Measurements from ENCODE around the gene UBAC2. TPM values are rescaled to one million over a fixed set of nuclear protein-coding genes. Genes with fewer than 3 reads are reported as not detected.
A peak's percentile ranks its signal among the peaks of the same experiment; 100 is the strongest.

UBAC2 gene
- total and polyA plus RNA-seq, 4 donors, result 49.9 to 77.1 (median 53.7) TPM

DNA sequence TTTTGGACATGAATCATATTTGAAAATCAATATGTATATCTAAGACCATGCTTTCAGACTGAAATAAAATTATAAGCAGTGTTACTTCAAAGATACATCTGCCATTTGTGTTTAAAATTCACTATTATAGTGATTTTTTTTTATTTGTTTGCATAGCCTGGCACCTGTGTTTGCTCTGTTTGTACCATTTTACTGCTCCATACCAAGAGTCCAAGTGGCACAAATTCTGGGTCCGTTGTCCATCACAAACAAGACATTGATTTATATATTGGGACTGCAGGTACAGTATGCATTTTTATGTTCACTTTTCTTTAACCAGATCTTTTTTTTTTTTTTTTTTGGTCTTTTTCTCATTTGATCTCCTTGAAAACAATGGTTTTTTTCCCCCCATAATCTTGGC, 113.3 kb downstream of the UBAC2 start:
- Histone ChIP-seq H3K9ac (ENCODE audit: insufficient read depth in 1 of 2, low read length in 2 of 2) (no peak overlapping the region), H3K27me3 (ENCODE audit: control insufficient read depth in 3 of 3, insufficient read depth in 3 of 3, low read length in 2 of 3) (no peaks in the 10 kb centered on the region), H3K27ac (ENCODE audit: low read depth in 1 of 2, low read length in 1 of 2) (no peak overlapping the region), H3K4me1 (ENCODE audit: control insufficient read depth in 5 of 5, insufficient read depth in 5 of 5, low read length in 5 of 5) (peaks cover 0 to 11% (median 6%) of the 10 kb centered on the region in 5 donors), H3K9me3 (ENCODE audit: control insufficient read depth in 4 of 4, insufficient read depth in 3 of 4, low read length in 3 of 4) (no peaks in the 10 kb centered on the region), H3K36me3 (ENCODE audit: control insufficient read depth in 4 of 4, insufficient read depth in 4 of 4, low read length in 4 of 4) (peaks cover 0 to 8% (median 2%) of the 10 kb centered on the region in 4 donors), H3K4me3 (no peak overlapping the region)
- TF ChIP-seq, protein P1, sequence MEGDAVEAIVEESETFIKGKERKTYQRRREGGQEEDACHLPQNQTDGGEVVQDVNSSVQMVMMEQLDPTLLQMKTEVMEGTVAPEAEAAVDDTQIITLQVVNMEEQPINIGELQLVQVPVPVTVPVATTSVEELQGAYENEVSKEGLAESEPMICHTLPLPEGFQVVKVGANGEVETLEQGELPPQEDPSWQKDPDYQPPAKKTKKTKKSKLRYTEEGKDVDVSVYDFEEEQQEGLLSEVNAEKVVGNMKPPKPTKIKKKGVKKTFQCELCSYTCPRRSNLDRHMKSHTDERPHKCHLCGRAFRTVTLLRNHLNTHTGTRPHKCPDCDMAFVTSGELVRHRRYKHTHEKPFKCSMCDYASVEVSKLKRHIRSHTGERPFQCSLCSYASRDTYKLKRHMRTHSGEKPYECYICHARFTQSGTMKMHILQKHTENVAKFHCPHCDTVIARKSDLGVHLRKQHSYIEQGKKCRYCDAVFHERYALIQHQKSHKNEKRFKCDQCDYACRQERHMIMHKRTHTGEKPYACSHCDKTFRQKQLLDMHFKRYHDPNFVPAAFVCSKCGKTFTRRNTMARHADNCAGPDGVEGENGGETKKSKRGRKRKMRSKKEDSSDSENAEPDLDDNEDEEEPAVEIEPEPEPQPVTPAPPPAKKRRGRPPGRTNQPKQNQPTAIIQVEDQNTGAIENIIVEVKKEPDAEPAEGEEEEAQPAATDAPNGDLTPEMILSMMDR (IDR thresholded peaks at IDR 0.05; ENCODE audit: control extremely low read depth, extremely low read depth), result no peak
- DNase-seq (no peak), ATAC-seq (ENCODE audit: insufficient read depth, low FRiP score) (no peak)
- WGBS, 2 donors, result 77 to 86% methylated on average over 1 of the region's 1 CpG

DNA sequence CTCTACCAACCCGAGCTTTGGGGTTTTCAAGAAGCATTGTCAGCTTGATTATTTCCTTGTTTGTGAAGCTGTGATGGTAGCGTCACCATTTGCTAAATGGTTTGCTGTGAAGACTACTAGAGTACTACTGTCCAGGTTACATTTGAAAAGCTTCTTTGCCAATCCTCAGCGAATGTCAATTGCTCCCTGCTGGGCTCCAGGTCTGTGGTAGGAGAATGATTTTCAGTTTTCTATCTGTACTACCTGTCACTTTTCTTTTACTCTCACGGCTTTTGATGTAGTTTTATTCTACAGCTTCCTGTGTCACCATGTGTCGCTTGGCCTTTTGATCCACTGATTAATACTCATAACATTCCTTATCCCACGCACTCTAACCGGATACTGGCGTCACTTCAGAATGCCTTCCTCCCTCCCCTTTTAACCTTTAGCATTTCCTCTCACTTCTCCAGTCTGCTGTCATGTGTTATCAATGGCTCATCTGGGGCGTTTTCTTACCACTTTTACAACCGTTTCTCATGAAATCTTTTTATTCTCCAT, 114.1 kb downstream of the UBAC2 start:
- Histone ChIP-seq H3K27ac (ENCODE audit: low read depth in 1 of 2, low read length in 1 of 2) (no peak overlapping the region), H3K27me3 (ENCODE audit: control insufficient read depth in 3 of 3, insufficient read depth in 3 of 3, low read length in 2 of 3) (no peaks in the 10 kb centered on the region), H3K36me3 (ENCODE audit: control insufficient read depth in 4 of 4, insufficient read depth in 4 of 4, low read length in 4 of 4) (peaks cover 0 to 8% (median 3%) of the 10 kb centered on the region in 4 donors), H3K9me3 (ENCODE audit: control insufficient read depth in 4 of 4, insufficient read depth in 3 of 4, low read length in 3 of 4) (no peaks in the 10 kb centered on the region), H3K4me3 (no peak overlapping the region), H3K4me1 (ENCODE audit: control insufficient read depth in 5 of 5, insufficient read depth in 5 of 5, low read length in 5 of 5) (peaks cover 0 to 11% (median 6%) of the 10 kb centered on the region in 5 donors), H3K9ac (ENCODE audit: insufficient read depth in 1 of 2, low read length in 2 of 2) (no peak overlapping the region)
- ATAC-seq (ENCODE audit: insufficient read depth, low FRiP score), result no peak
- DNase-seq, result peak in 2 of 3 donors; percentile 45 to 61
- 68 to 81% methylated on average over 10 of the region's 10 CpGs for WGBS, 2 donors
- TF ChIP-seq, protein P1 (IDR thresholded peaks at IDR 0.05; ENCODE audit: control extremely low read depth, extremely low read depth), result no peak

DNA sequence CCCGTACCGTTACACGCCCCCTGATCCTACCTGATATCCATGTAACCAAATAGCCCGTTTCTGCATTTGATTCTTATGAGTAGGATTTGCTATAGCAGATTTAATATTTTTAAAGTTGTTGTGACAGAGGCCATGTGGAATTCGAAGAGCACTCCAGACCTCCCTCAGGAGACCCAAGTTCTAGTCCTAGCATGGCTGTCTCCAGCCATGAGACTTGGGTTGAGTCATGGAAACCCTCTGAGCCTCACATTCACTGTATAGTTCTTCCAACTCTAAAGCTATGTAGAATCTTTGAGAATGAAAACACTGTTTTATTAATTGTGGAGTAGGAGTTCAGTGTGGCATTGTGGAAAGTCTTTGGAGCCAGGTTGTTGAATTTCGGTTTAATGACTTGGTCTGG, 114.5 kb downstream of the UBAC2 start:
- Histone ChIP-seq H3K4me1 (ENCODE audit: control insufficient read depth in 5 of 5, insufficient read depth in 5 of 5, low read length in 5 of 5) (peaks cover 0 to 11% (median 6%) of the 10 kb centered on the region in 5 donors), H3K9me3 (ENCODE audit: control insufficient read depth in 4 of 4, insufficient read depth in 3 of 4, low read length in 3 of 4) (no peaks in the 10 kb centered on the region), H3K27me3 (ENCODE audit: control insufficient read depth in 3 of 3, insufficient read depth in 3 of 3, low read length in 2 of 3) (no peaks in the 10 kb centered on the region), H3K27ac (ENCODE audit: low read depth in 1 of 2, low read length in 1 of 2) (no peak overlapping the region), H3K9ac (ENCODE audit: insufficient read depth in 1 of 2, low read length in 2 of 2) (no peak overlapping the region), H3K4me3 (no peak overlapping the region), H3K36me3 (ENCODE audit: control insufficient read depth in 4 of 4, insufficient read depth in 4 of 4, low read length in 4 of 4) (peaks cover 0 to 8% (median 3%) of the 10 kb centered on the region in 4 donors)
- 81 to 90% methylated on average over 6 of the region's 6 CpGs for WGBS, 2 donors
- TF ChIP-seq, protein P1 (IDR thresholded peaks at IDR 0.05; ENCODE audit: control extremely low read depth, extremely low read depth), result no peak
- DNase-seq, result no peak
- no peak for ATAC-seq (ENCODE audit: insufficient read depth, low FRiP score)

DNA sequence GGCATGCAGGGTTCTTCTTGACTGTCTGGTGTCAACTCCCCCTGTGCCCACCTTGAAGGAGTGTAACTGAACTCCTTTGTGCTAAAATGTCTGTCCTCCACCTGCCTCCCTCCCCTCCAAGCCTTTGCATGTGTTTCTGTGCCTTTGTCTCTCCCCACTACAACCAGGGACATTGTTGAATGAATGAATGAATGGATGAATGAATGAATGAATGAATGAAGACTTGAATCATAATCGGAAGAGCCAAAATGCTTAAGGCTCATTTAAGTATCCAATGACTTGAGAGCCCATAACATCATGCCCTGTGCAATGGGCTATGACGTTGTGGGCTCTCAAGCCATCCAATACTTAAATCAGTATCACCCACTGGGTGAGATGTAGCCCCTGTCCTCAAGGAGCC, 115.6 kb downstream of the UBAC2 start:
- WGBS, 2 donors, result 88 to 95% methylated on average over 2 of the region's 2 CpGs
- TF ChIP-seq, protein P1 (IDR thresholded peaks at IDR 0.05; ENCODE audit: control extremely low read depth, extremely low read depth), result no peak
- ATAC-seq (ENCODE audit: insufficient read depth, low FRiP score), result no peak
- no peak overlapping the region for H3K4me3 ChIP-seq
- H3K27ac ChIP-seq (ENCODE audit: low read depth in 1 of 2, low read length in 1 of 2), result no peak overlapping the region
- peaks cover 0 to 11% (median 10%) of the 10 kb centered on the region in 5 donors for H3K4me1 ChIP-seq (ENCODE audit: control insufficient read depth in 5 of 5, insufficient read depth in 5 of 5, low read length in 5 of 5)
- H3K36me3 ChIP-seq (ENCODE audit: control insufficient read depth in 4 of 4, insufficient read depth in 4 of 4, low read length in 4 of 4), result peaks cover 0 to 8% (median 3%) of the 10 kb centered on the region in 4 donors
- H3K27me3 ChIP-seq (ENCODE audit: control insufficient read depth in 3 of 3, insufficient read depth in 3 of 3, low read length in 2 of 3), result no peaks in the 10 kb centered on the region
- H3K9me3 ChIP-seq (ENCODE audit: control insufficient read depth in 4 of 4, insufficient read depth in 3 of 4, low read length in 3 of 4), result no peaks in the 10 kb centered on the region
- H3K9ac ChIP-seq (ENCODE audit: insufficient read depth in 1 of 2, low read length in 2 of 2), result no peak overlapping the region
- no peak for DNase-seq
